ENCODE data around the gene RGS7BP.

DNA sequence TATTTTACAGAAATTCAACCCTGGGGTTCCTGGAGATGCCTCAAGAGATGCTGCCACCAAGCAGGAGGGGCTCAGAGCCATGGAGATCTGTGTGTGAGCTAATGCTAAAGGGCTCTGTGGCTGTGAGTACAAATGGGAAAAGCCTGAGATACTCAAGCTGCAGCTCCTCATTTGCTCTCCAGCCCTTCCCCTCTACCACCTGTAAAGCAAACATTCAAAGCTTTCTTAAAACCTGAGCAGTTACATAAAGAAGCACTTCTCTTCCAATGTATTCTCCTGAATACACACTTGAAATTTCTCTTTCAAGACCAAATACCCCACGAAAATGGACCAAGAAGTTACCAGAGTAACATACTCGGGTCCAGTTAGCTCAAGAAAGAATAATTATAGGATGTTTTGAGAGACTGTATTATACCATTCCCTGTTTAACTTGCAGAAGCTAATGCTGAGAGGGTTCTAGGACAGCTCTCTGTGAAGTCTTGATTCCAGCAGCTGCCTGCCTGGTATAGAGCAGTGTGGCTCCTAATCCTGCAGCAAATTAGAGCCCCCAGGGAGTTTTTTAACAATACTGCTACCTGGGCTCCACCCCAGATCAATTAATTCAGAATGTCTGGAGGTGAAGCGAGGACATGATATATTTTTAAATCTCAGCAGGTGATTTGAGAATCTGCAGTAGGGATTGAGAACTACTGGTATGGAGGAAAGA, 21.1 kb downstream of the RGS7BP start:
- no peak for TF ChIP-seq POLR2A (IDR thresholded peaks at IDR 0.05)
- TF ChIP-seq, protein P1, sequence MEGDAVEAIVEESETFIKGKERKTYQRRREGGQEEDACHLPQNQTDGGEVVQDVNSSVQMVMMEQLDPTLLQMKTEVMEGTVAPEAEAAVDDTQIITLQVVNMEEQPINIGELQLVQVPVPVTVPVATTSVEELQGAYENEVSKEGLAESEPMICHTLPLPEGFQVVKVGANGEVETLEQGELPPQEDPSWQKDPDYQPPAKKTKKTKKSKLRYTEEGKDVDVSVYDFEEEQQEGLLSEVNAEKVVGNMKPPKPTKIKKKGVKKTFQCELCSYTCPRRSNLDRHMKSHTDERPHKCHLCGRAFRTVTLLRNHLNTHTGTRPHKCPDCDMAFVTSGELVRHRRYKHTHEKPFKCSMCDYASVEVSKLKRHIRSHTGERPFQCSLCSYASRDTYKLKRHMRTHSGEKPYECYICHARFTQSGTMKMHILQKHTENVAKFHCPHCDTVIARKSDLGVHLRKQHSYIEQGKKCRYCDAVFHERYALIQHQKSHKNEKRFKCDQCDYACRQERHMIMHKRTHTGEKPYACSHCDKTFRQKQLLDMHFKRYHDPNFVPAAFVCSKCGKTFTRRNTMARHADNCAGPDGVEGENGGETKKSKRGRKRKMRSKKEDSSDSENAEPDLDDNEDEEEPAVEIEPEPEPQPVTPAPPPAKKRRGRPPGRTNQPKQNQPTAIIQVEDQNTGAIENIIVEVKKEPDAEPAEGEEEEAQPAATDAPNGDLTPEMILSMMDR (IDR thresholded peaks at IDR 0.05), result no peak
